GM03348 (cell line): Measurements from ENCODE around the gene HMGCLL1.

Experiments
- DNase-seq: peaks from one replicate; pipeline ENCODE4 v3.0.0; 2012; ENCODE audit warnings: low spot score

Gene HMGCLL1

GRCh38 chr6:55531496-55531895, 47.5 kb downstream of the HMGCLL1 start:
- no peak for DNase-seq

GRCh38 chr6:55530931-55531330, 48.1 kb downstream of the HMGCLL1 start:
- DNase-seq = no peak

GRCh38 chr6:55528624-55529023, 50.4 kb downstream of the HMGCLL1 start:
- DNase-seq = no peak

DNA sequence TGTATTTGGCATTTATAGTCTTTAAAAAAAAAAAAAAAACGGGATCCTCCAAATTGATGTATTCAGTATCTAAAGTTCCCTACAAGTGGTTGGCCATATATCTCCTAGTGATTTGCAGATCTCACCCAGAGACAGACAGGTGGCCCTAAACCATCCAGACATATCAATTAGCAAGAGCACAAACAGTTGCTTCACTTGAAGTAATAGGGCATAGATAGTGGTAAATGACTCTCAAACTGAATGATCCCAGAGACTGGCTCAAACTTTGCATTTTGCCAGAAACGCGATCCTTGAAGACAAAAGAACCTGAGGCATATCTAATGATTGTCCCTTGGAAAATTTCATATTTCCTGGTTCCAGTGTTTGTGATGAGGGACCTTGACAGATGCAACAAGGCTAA, 54.6 kb downstream of the HMGCLL1 start:
- DNase-seq = no peak

DNA sequence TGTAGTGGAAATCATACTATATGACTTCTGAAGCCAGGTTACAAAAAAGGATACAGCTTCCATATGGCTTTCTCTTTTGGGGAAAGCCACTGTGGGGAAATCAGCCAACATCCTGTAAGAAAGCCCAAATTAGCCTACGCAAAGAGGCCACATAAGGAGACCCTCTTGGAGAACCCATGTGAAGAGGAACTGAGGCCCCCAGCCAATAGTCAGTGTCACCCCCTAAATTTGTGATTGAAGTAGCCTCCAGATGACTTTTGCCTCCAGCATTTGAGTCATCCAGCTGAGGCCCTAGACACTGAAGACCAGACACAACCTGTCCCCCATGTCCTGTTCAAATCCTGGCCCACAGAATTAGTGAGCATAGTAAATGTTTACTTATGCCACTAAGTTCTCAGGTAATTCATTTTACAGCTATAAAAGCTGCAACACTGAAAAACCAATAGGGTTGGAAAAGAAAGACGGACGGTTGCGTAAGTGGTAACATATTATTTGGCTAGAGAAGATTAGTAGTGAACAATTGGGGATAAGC, 60.4 kb downstream of the HMGCLL1 start:
- DNase-seq = no peak

DNA sequence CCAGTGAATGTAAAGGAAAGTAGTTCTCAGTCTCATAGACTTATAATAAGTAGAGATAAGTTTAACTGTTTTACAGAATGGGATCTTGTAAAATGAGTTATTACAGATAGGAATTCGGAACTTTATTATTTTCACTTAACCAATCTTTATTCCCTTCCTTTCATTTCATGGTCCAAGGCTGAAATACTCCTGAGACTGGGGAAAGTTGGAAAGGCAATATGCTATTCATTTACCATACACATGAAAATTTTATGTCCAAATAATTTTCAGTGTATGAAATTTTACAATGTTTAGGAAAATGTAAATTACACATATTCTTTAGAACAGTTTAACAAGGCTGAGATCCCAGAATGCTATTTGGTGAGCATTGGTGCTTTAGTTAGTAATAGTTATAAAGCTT, 62.3 kb downstream of the HMGCLL1 start:
- no peak for DNase-seq

DNA sequence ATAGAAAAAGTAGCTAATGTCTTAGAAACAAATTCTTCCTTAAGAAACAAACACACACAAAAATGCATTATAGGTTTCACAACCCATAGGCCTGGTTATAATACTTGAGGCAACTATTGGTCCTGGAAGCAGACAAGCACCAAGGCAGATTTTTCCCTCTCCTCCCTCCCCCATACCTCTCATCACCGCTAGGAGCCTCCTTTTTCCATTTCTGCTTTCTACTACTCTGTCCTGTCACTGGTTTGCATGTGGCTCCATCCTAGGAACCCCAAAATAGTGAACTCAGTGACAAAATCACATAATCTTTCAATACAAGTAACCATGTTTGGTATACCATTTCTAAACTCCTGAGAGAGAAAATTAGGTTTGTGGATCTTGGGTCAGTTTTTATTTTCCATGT, 66.1 kb downstream of the HMGCLL1 start:
- DNase-seq = no peak

DNA sequence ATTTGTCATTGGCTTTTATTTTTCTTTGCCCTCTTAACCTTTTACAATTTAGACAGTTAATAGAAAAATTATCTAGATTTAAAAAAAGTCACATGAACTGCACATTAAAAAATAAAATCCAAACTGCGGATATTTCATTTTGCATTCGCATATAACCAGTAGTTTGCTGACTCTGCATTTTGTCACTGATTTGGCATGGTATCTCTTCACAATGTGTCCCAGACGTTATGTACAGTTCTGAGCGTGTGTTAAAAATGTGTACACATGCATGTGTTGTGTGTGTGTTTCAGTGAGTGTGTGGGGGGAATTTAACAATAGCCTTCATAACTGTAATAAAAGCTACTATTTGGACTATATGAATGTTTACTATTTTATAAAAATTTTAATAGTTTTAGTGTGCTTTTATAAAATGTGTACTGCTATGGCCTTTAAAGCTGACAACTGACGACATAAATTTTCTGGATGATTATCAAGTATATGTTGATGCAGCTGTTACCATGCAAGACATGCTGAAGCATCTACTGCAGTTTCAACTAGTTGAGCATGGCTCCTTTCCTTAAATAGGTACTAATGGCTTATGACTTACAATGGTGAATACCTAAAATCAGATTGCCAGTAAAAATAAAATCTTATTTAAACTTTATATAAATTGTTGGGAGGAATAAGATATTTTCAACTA, 67.7 kb downstream of the HMGCLL1 start:
- no peak for DNase-seq

DNA sequence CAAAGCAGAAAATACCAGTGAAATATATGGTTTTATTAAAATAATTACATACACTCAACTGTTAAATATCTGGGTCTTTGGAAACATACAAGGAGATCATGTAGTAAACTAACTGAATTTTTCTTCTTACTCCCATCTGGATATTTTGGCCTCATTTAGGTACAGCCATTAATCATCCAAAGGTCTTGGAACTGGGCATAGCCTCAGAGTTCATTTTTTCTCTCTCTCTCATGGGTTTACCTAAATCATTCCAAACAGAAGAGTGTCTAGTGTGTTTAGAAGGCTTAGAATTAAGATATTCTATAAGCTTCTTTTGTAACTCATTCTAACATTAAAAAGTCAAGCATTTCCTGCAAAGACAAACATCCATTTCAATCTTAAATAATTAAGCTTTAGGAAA, 79.4 kb downstream of the HMGCLL1 start:
- DNase-seq = no peak

- no peak for DNase-seq
Observed at GRCh38 chr6:55497694-55498093, 81.3 kb downstream of the HMGCLL1 start.

- no peak for DNase-seq
Observed at GRCh38 chr6:55496201-55496600, 82.8 kb downstream of the HMGCLL1 start.

DNA sequence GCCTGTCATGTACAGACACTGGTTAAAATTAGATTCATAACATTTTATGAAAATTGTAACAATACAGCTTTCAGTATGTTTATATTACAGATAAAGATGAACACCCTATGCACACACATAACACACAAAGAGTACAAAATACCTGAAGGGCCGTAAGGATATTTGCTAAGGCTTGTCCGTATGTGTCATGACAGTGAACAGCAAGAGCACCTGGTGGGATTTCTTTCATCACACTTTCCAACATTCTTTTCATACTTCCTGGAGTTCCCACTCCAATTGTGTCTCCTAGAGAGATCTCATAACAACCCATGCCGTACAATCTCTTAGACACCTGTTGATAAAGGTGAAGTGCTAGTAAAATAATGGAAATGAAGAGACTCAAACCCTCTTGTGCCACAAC, 83.7 kb downstream of the HMGCLL1 start:
- DNase-seq = no peak

DNA sequence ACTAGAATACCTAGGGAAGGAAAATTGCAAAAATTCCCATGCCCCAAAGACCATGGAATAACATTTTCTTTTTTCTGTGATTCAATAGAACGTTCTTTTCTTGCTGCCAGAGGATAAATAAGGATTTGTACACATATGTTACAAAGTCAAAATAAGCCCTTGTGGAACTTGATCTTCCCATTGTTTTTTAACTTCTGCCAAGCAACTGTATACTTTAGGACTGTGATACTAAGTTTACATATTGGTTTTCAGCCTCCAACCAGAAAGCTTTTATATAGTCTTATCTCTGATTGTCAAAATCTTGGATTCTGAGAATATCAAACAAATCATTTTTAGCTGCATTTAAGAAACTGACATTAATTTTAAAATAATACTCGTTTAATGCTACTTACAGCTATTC, 84.6 kb downstream of the HMGCLL1 start:
- no peak for DNase-seq

DNA sequence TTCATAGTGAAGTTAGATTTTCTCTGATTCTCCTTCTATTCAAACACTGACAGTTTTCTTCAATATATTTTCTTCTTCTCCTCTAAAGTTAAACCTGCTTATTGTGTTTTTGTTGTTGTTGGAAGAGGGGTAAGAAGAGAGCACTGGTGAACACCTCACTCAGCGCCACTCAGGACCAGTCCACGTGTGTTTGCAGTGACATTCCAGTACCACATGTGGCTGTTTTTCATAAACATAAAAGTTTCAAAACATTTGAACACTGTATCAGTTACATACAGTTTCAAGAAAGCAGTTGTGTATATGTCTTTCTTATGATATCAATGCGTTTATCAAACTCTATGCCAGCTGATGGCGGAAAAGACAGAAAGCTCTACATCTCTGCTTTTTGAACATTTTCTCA, 86.7 kb downstream of the HMGCLL1 start:
- DNase-seq = no peak

DNA sequence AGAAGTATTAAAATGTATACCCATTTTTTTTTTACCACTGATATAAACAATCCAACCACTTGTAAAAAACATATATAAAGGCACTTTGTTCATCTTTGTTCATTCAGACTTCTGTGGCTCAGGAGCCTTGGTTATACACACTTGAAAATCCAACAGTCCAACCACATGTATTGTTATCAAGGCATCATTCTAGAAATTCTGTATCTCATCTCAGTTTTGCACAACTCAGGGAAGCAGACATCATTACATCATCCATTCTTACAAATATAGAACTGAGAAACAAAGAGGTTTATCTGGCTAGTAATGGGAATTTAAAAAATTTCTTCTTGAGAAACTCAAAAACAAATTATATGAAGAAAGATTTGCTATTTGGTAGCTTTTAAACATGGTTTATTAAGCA, 88.1 kb downstream of the HMGCLL1 start:
- no peak for DNase-seq

DNA sequence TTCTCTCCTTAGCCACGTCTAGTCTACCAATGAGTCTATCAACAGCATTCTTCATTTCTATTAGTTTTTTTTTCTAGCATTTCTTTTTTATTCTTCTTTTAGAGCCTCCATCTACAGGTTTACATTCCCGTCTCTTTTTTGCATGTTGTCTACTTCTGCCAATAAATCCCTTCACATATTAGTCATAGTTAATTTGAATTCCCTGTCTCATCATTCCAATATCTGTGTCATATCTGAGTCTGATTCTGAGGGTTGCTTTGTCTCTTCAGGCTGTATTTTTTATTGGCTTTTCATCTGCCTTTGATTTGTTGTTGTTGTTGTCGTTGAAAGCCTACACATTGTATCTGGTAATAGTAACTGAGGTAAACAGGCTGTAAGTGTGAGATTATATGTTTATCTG, 104.6 kb downstream of the HMGCLL1 start:
- DNase-seq = no peak

- no peak for DNase-seq
Observed at GRCh38 chr6:55473722-55474121, 105.3 kb downstream of the HMGCLL1 start.

DNA sequence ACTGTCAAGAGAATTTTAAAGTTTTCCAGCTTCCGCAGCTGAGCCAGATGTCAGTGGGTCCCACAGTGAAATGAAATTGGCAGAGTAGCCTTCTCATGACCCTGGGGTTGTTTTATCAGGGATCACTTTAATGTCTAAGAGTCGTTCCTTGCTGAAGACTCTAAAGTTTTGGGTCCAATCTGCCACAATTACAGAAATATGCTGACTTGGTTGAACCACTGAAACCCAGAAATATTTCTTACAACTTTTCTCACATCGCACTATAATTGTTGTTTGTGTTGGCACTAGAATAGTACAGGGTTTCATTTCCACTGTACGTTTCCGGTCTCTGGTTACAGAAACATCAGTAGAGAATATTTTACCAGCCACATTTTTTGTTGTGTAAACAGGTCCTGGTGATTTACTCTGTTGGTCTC, 109.0 kb downstream of the HMGCLL1 start:
- no peak for DNase-seq

- no peak for DNase-seq
Observed at GRCh38 chr6:55456016-55456415, 123.0 kb downstream of the HMGCLL1 start.

- DNase-seq = no peak
Observed at GRCh38 chr6:55450005-55450404, 129.0 kb downstream of the HMGCLL1 start.

DNA sequence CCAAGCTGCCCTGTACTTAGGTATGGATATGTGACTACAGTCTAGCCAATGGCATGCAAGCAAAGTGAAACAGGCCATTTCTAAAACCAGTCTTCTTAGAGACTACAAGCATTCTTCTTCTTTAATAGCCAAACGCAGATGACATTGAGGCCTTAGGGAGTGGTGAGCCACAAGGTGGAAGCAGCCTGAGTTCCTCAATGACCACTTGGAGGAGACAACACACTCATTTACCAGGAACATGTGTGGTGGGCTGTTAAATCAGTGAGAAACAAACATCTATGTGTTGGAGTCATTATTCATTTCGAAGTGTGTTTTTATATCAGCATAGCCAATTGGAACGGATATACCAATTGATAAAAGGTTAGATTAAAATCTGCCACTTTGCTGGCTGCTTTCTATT, 129.8 kb downstream of the HMGCLL1 start:
- DNase-seq = no peak

- DNase-seq = peak; percentile 7
Observed at GRCh38 chr6:55448451-55448850, 130.5 kb downstream of the HMGCLL1 start.

DNA sequence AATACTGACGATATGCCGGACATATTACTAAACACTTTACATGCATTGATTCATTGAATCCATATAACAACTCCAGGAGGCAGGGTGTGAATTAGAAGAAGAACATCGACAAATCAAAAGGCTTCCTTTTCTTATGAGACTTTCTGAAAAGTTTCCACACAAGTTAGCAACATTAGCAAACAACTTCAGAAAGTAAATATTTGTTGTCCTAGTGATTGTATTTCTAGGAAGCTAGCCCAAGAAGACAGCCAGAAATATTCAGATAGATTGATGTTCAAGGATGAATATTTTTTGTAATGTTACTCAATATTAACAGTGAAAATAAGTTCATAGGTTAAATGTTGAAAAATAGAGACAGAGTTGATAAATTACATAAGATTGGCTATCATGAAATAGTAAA, 131.1 kb downstream of the HMGCLL1 start:
- no peak for DNase-seq

- peak; percentile 11 for DNase-seq
Observed at GRCh38 chr6:55445648-55446204, 133.3 kb downstream of the HMGCLL1 start.
